NCI-H2171 (cell line): ENCODE results near the gene BCL7A.
"Not testable (repeated sequence)": the region's sequence is repeated elsewhere in the genome, so short reads cannot be mapped to it uniquely, and the experiment has no call there.

Experiments used
- DNase-seq: peaks from one replicate; lab custom pipeline; 2025; lab: John Stamatoyannopoulos, UW

Gene BCL7A

GRCh38 chr12:122096014-122096413 lies 74.3 kb downstream of the BCL7A start:
- no peak for DNase-seq

DNA sequence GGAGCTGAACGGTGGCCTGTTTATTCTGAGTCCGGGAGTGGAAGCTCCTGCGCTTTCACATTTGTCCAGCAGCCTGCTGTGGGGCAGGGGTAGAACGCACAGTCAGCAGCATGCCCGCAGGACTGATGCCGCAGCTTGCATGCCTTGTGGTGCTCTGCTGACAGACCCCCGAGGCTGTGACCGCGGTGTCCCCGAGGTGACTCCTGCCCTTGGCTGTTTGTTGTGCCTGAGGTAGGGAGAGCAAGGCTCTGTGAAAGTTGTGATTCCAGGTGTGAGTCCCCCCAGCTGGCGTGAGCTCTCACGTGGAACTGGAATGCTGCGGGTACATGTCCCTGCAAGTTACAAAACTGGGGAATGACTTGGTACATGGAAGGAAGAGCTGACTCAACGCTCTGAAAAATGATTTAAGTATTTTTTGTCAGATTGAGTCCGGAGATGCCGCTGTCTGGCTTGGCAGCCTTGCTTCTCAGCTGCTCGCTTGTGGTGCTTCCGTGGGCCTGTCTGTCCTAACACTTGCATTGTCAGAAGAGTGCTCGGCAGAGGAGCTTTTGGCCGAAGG lies 75.0 kb downstream of the BCL7A start:
- no peak for DNase-seq

DNA sequence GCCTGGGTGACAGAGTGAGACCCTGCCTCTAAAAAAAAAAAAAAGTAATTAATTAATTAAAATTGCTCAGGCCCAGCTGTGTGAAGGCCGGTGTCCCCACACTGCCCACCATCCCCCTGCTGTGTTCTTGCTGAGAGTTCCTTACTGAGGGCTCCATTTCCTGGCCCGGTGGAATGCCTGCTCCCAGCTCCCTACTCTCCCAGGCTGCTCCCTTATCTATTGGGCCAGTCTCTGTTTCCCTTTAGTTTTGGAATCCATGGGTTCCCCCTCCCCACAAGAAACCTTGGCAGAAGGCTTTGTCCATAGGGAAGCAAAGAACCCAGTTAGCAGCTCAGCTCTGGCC lies 75.9 kb downstream of the BCL7A start:
- DNase-seq = no peak

DNA sequence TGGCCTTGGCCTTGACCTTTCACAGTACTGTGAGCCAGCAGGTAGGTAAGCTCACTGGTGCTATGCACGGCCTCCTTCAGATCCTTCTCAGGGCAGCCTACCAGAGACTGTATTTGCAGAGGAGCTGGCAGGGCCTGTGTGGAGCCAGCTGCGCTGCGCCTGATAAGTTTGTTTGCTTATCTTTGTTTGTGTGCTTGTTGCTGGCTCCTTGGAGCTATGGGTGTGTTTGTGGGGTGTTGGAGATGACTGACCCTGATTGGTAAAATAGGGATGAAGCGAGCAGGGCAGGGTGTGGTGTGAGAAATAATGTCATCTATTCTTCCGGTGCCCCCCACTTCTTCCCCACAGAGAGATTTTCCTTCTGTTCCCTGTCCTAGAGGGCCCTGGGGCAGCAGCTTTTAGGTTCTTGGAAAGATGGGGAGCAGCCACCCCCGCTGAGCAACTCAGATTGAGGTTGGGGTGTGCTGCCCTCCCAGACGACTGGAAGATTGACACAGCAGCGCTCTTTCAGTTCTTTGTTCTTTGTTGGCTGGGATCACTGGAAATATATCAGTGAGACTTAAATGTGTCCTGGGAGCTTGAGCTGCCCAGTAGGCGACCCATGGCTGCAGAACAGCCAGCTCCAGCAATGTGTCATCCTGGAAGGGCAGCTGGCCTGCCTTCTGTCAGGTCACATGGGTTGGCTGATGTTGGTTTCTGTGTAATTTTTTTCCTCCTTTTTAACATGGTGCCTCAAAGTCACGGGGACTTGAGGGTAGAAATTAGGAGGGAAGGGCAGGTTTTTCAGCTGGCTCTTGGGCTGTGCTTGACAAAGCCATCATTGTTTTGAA lies 76.5 kb downstream of the BCL7A start:
- DNase-seq = no peak

- no peak for DNase-seq
These were observed 77.6 kb downstream of the BCL7A start for GRCh38 chr12:122099280-122099749.

GRCh38 chr12:122099856-122100255 lies 78.2 kb downstream of the BCL7A start:
- DNase-seq = no peak

DNA sequence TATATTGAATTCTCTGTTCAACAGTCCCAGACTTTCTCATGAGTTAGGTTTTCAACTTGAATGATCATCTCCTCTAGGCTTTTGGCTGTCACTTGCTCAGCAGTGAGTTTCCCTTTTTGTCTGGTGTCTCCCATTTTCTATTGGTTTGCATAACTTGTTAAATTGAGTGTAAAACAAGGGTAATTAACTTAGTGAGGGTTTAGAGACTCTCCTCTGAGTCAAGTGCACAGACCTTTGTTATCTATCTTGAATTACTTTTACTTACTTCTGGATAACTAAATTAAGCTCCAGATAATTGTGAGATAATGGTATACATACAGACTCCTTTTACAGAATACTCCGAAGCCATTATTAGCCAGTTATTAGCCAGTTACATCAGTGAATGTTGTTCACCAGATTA lies 78.9 kb downstream of the BCL7A start:
- DNase-seq = no peak

GRCh38 chr12:122102331-122102730 lies 80.6 kb downstream of the BCL7A start:
- DNase-seq = no peak

GRCh38 chr12:122104844-122105243 lies 83.2 kb downstream of the BCL7A start:
- DNase-seq = no peak

GRCh38 chr12:122105496-122105895 lies 83.8 kb downstream of the BCL7A start:
- DNase-seq = not testable (repeated sequence)

GRCh38 chr12:122106843-122107242 lies 85.2 kb downstream of the BCL7A start:
- no peak for DNase-seq

- no peak for DNase-seq
These were observed 85.6 kb downstream of the BCL7A start for GRCh38 chr12:122107261-122107660.

DNA sequence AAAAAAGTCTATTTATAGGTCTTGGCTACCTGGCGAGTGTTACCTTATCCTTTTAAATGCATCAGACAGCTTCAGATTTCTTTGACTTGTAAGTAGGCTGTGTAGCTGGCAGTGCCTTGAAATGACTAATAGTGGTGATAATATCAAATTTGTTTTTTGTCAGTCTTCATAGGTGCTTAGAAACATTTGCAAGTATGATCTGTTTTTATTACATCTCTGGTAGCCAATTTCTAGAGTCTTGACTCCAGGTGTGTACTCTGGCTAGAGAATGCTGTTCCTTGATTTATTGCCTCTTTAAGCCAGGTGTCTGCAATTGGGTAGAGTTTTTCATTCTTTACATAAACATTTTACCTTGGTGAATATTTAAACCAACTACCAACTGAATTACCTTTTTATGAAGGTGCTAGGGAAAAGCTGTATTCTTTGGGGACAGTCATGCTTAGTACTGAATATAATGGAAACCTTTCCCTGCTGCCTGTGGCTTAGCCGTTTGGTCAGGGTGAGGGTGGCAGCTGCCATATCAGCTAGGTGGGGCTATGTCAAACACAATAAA lies 89.5 kb downstream of the BCL7A start:
- no peak for DNase-seq
